Retinal pigment epithelial cell (primary cell): ENCODE results near the gene FAM174C.
"Not testable (repeated sequence)": the region's sequence is repeated elsewhere in the genome, so short reads cannot be mapped to it uniquely, and the experiment has no call there.

Experiments used
- DNase-seq: peaks from one replicate; pipeline ENCODE4 v3.0.0-alpha.2; 2010; ENCODE audit warnings: low read depth
- H3K4me3 ChIP-seq: 2 replicates; pipeline ENCODE4 v1.5.1; 2011; ENCODE audit warnings: mild to moderate bottlenecking, low read length, control low read depth, moderate library complexity
- TF ChIP-seq, protein P1 (sequence below): conservative IDR thresholded peaks from 2 replicates; pipeline ENCODE4 v1.5.1; 2011; ENCODE audit warnings: low read depth, low read length, control low read depth, inconsistent platforms

The FAM174C gene

DNA sequence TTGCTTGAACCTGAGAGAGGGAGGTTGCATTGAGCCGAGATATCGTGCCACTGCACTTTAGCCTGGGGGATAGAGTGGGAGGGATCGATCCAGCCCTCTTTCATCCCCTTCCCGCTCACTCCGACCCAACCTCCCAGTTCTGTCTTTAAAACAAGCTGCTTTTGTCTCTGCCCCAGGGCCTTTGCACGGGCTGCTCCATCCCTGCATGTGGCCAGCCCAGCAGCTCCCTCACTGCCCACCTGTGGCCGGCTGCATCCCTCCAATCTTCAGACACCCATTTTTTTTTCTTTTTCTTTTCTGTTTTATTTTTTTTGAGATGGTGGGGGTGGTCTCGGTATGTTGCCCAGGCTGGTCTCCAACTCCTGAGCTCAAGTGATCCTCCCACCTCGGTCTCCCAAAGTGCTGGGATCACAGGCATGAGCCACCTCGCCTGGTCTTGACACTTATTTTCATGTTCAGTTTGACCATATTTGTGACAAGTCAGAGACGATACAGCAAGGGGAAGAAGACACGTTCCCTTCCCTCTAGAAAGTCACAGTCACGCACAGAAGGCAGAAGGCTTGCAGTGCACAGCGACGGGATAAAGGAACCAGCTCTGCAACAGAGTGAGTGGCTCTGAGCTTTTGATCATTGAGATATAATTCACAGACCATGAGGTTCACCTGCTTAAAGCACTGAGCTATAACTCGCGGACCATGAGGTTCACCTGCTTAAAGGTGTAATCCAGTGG lies 42.1 kb downstream of the FAM174C start:
- TF ChIP-seq, protein P1, sequence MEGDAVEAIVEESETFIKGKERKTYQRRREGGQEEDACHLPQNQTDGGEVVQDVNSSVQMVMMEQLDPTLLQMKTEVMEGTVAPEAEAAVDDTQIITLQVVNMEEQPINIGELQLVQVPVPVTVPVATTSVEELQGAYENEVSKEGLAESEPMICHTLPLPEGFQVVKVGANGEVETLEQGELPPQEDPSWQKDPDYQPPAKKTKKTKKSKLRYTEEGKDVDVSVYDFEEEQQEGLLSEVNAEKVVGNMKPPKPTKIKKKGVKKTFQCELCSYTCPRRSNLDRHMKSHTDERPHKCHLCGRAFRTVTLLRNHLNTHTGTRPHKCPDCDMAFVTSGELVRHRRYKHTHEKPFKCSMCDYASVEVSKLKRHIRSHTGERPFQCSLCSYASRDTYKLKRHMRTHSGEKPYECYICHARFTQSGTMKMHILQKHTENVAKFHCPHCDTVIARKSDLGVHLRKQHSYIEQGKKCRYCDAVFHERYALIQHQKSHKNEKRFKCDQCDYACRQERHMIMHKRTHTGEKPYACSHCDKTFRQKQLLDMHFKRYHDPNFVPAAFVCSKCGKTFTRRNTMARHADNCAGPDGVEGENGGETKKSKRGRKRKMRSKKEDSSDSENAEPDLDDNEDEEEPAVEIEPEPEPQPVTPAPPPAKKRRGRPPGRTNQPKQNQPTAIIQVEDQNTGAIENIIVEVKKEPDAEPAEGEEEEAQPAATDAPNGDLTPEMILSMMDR = no peak
- no peak for DNase-seq
- no peak overlapping the region for H3K4me3 ChIP-seq

DNA sequence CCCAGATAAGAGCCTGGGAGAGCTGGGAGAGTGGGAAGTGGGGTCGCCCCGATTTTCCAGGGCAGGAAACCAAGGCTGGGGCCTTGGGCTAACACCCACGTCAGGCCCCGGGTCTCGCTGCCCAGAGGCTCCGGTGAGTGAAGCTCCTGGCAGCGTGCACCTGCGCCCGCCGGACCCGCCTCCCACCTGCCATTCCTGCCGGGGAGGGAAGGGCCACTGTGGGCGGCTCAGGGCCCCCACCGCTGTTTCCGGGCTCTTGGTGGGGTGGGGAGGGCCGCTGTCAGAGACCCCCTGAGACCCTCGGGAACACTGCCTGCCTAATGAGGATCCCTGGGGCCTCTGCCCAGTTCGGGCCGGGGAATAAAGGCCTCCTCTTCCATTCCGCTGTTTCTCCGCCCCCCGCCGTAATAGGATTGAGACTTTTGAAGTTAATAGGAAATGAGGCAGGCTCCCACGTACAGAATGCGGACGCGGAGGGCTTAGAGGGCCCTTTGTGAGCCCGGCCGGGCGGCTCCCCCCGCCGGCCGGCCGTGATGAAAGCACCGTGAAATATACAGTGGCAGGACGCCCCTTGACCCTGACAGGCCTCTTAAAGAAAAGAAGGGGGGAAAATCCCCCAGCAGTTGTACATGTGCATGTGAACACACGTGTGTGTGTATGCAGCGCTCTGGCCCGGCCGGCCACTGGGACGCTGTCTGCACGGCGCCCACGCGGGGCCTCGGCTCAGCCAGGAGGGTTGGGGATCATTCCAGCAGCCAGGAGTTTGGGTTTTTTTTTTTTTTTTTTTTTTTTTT lies 43.5 kb downstream of the FAM174C start:
- DNase-seq = no peak
- peak overlapping the region; percentile 6 for H3K4me3 ChIP-seq
- TF ChIP-seq, protein P1 = no peak

DNA sequence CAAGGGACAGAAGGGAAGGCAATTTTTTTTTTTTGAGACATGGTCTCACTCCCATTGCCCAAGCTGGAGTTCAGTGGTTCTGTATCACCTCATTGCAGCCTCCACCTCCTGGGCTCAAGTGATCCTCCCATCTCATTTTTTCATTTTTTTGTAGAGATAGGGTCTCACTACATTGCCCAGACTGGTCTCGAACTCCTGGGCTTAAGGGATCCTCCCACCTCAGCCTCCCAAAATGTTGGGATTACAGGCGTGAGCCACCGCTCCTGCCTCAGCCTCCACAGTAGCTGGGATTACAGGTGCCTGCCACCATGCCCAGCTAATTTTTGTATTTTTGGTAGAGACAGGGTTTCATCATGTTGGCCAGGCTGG lies 44.9 kb downstream of the FAM174C start:
- not testable (repeated sequence) for H3K4me3 ChIP-seq, DNase-seq

- no peak for DNase-seq
- TF ChIP-seq, protein P1 = no peak
- H3K4me3 ChIP-seq = no peak overlapping the region
These were observed 46.2 kb downstream of the FAM174C start for GRCh38 chr19:1321539-1321938.

DNA sequence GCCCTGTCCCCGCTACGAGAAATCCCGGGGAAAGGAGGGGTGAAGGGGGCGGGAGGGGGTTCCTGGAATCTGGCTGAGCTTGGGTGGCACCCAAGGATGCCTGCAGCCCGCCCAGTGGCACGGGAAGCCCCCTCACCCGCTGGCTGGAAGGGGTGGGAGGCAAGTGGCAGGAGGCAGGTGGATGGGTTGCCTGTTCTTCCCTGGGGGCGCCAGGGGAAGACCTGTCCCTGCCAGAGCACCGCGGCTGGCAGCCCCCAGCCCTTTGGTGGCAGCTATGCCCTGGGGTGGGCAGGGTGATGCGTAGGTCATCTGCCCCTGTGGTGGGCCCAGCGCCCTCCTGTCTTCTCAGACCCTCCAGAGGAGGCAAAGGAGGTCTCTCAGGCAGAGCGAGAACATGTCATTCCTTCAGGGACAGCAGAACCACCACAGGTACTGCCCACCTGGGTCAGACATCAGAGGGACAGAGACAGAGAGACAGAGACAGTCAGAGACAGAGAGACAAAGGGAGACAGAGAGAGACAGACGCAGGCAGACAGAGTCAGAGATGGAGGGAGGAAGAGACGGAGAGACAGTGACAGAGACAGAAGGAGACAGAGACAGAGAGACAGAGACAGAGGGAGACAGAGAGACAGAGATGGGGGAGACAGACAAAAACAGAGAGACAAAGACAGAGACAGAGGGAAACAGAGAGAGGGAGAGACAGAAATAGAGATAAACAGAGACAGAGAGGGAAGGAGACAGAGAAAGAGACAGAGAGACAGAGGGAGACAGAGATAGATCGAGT lies 47.1 kb downstream of the FAM174C start:
- TF ChIP-seq, protein P1 = no peak
- DNase-seq = no peak
- H3K4me3 ChIP-seq = no peak overlapping the region

DNA sequence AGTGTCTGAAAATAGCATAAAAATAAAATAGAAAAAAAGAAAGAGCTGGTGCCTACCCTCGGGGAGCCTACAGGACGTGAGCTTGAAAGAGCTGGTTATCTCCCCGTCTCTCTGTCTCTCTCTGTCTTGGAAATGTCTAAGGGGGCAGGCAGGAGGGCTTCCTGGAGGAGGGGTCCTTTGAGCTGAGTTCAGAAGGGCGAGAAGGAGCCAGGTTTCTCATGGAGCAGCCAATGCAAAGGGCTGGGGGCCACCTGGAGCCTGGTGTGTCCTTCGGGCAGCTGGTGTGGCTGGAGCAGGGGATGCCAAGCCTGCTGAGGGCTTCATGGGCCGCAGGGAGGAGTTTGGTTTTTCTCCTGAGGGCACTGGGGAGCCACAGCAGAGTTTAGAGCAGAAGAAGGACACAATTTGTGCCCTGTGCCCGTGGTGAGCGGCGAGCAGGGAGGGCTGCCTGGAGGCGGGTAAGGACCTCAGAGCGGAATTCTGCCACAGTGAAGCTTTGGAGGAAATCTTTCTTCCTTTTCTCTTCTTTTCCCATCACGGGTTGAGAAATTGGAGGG lies 49.0 kb downstream of the FAM174C start:
- H3K4me3 ChIP-seq = no peak overlapping the region
- TF ChIP-seq, protein P1 = no peak
- DNase-seq = no peak
